Head of caudate nucleus (tissue), 42 donors: ENCODE data around the gene IGSF1.
"Not testable (repeated sequence)": the region's sequence is repeated elsewhere in the genome, so short reads cannot be mapped to it uniquely, and the experiment has no call there.

Experiments used
- DNase-seq, 42 donors: peaks; one replicate each; pipeline versions ENCODE4 v3.0.0 to v3.0.0-alpha.2; 2020 to 2021; ENCODE audit warnings: mixed read lengths in 7 of 42
- intact Hi-C: fragments of 100-400 bp; cut with DNase I; formaldehyde crosslinking; loops from one replicate; pipeline ENCODE4 v1.15.0; 2022

The IGSF1 gene

DNA sequence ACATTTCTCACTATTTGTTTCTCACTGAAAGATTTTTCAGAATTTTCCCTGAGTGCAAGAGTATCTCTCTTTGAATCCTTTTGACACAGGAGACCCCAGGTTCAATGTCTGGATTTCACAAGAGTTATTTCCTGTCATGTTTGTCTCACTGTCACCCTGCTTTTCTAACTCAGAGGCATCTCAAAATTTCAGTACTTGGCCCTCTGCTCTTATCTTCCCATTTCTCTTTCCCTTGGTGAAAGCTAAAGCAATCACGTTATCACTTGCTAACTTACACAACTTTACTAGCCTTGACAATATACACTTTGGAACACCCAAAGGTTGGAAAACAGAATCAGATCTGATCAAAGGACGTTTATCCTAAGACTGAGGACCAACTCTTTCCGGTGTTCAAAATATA, 17.3 kb downstream of the IGSF1 start:
- no peak for DNase-seq
- intact Hi-C loops, result no loop called here

DNA sequence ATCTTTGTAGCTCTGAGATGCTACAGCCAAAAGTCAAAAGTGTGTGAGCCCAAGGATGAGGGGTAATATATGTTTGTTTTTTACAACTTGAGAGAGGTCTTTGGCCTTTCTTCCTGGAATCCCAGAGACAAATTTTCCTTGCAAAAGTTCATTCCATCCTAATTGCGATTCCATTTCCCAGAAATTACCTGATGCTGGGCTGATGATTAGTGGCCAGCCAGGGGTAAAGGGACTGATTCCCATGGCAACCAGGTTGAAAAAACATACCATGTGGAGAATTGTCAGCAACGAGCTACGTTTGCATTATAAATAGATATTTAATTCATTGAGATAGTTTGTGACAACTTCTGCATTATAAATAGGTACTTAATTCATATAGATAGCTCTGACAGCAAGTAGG, 17.8 kb downstream of the IGSF1 start:
- intact Hi-C loops, result no loop called here
- no peak for DNase-seq

DNA sequence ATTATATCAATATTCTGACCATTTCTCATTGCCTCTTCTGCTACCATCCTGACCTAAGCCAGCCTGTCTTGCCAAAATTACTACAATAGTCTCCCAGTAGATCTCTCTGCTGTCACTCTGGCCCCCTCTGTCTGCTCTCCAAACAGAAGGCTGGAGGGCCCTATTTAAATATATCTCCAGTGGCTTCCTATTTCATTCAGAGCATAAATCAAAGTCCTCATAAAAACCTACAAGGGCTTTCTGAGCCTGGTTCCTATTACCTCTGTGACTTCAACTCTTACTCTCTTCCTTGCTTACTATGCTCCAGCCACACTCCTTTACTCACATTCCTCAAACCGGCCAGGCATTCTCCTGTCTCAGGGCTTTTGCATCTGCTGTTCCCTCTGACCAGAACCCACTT, 19.0 kb downstream of the IGSF1 start:
- DNase-seq, result no peak
- intact Hi-C loops, result no loop called here

DNA sequence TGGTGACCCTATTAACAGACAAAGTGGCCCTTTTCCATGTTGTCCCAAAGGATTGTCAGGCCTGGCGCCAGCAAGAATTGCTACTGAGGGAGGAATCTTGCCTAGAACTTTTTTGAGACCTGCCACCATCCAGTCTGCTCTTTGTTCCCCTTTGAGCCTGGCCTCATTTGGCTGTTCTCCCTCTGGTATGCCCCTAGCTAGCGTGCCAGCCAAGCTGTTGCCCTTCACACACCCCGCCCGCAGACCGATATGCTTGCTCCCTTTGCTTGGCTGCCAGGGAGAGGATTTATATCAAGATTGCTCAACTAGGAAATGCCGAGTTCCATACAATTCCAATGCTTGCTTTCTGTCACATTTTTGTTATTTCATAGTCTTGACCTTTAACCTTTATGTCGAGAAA, 24.4 kb downstream of the IGSF1 start:
- intact Hi-C loops, result no loop called here
- DNase-seq, result peak in 2 of 42 donors; percentile 5 to 36

DNA sequence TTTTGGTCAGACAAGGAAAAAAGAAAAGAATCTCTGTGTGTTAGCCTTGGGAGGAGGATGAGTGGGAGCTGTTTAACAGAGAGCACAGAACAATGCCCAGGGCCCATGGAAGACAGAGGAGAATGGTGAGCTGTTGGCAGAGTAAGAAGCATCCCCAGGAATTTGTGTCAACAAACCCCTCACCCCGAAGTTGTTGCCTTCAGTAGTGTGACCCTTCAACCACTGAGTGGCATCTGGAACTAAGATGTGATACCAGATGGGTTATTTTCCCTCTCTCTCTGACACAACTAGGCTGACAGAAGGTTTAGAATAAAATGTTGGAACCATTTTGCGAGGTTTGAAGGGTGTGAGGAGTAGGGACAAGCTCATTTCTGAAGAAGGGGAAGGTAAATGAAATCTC, 25.1 kb downstream of the IGSF1 start:
- intact Hi-C loops, result no loop called here
- no peak for DNase-seq

DNA sequence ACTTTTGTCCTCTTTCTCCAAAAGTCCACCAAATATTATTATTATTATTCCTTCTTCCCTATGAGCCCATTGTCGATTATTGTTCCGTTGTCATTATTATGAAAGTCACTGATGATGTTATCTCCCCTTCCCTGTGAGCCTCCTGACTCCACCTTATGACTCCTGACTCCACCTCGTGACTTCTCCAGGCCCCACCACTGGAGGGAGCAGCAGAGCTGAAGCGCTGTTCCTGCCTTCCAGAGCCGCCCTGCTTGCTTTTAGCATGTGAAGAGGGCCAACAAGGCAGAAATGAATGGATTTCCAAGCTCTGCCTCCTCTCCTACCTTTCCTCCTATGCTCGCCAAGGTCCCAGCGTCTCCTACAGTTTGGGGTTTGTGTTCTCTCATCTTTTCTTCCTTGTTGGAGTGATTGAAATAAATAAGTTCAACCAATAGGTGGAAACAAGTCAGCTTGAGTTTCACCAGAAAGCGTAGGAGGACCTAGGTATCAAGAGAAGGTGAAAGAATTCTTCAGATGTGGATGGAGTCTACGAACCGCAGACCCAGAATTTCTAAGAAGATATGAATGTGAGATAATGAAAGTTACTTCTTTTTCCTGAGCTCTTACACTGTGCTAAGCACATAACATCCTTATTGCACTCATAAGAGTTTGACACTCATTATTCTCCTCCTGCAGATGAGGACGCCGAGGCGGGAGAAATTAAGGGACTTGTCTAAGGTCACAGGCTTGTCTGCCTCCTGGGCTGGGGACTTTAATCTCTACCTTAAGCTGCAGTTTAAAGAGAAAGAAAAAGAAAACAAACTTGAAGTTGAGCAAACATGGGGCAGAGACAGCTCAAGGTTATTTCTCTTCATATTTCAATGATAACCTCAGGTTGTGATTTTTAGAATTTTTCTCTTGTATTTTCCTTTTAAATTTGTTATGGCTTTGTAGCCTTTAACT, 26.1 kb downstream of the IGSF1 start:
- peak in 4 of 42 donors; percentile 6 to 18 (median 12) for DNase-seq
- intact Hi-C loops, result no loop called here

DNA sequence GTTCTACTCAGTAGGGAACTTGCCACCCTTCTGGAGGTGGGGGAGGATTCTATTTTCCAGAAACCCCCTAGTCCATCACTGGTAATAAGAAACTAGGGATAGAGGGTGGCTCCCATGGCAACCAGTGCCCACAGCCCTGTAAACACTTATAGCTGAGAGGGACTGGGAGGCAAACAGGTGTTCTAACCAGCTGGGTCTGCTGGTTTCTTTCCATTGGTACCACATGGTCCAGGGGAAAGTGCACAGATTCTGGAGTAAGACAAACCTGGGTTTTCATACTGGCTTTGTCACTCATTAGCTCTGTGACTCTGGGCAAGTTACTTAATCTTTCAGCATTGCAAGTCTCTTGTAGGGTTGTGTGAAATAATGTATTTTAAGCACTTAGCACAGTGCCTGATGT, 26.9 kb downstream of the IGSF1 start:
- no peak for DNase-seq
- intact Hi-C loops, result no loop called here

DNA sequence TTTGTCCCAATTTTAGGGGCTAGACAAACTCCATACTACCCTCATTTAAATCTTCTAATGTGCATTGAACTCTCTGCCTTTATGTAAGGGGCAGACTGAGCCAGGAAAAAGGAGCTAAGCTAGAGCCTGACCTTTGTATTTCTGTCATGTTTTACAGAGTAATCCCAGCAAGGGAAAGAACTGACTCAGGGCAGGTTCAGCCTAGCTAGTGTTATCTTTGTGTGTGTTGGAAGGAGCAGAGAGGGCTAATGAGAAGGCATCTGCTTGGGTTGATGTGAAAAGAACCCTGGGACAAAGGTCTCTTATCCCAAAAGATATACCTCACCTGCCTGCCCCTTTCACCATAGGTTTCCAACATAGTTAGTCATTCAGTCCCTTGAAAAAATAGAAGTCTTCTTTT, 31.7 kb downstream of the IGSF1 start:
- DNase-seq, result no peak
- intact Hi-C loops, result no loop called here

DNA sequence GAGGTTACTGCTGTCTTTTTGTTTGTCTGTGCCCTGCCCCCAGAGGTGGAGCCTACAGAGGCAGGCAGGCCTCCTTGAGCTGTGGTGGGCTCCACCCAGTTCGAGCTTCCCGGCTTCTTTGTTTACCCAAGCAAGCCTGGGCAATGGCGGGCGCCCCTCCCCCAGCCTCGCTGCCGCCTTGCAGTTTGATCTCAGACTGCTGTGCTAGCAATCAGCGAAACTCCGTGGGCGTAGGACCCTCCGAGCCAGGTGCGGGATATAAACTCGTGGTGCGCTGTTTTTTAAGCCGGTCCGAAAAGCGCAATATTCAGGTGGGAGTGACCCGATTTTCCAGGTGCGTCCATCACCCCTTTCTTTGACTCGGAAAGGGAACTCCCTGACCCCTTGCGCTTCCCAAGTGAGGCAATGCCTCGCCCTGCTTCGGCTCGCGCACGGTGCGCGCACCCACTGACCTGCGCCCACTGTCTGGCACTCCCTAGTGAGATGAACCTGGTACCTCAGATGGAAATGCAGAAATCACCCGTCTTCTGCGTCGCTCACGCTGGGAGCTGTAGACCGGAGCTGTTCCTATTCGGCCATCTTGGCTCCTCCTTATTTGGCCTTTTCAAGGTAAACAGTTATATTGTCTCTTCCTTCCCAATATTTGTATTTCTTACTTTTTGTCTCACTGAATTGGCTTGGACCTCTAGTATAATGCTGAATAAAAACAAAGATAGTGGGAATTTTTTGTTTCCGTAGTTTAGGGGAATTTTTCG, 37.9 kb downstream of the IGSF1 start:
- intact Hi-C loops, result not testable (repeated sequence)

DNA sequence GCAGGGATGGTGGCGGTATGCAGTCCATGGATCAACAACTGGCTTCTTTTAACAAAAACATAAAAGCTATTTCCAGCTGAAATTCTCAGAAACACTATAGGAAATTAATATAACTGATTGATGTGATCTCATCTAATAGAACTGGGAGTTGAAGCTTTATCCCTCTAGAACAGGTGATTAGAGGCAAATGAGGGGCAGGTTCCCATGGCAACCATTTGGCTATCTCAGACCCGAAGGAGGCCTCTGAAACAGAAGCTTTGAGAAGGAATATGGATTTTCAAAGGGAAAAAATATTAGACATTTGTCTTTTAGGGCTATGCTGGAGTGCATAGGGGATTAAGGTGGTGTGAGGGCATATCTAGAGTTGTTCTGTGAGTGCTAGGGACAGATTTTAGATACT, 50.0 kb downstream of the IGSF1 start:
- no peak for DNase-seq
- intact Hi-C loops, result no loop called here

More for the DNA sequence above, 37.9 kb downstream of the IGSF1 start:
- not testable (repeated sequence) for DNase-seq

DNA sequence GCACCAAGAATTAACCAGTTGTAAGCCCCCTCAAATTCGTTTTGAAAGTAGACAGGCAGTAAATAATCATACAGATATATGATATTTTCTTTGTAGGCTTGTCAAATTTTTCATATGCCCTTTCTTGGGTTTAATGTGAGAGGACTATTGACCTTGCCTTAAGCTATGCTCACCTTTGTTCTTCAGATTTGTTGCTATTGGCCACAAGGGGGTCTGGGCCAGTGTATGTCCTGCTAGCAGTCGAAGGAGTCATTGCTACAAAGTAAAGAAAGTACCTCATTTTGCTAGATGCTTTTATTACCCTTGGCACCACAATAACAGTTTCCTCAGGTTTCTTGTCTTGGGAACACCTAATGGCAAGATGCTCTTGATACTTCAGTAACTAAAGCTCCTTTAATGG, 51.7 kb downstream of the IGSF1 start:
- intact Hi-C loops, result no loop called here
- DNase-seq, result no peak

DNA sequence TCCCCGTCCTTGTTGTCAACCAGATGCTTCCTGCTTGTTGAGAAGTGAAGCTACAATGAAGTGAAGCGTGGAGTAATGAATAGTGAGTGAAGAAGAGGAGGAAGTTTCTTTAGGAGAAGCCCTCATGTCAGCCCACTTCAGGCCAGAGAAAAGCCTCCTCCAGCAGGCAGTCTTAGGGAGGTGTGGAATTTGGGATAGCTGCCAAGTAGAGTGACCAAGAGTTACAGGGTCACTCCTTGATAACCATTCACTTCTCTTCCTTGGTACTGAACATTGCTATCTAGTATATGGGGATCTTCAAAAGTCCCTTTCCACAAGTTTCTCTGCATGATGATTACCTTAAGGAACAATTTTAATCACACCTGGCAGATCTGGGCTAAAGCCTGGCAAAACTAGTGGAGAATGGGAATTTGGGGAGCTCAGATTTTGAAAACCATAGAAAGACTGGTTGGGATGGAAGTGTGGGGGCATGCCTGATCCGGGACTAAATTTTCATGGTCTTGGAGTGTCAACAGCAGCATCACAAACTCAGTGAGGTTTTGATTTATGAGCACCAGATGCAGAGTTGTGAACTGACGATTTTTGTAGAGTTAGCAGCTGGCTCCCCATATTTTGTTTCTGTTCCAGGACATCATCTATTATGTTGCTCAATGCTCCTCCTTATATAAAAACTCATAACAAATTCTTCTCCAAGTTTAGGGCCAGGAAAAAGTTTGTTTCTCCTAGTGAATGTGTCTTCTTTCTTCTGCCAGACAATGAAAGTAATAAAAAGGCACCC, 53.1 kb downstream of the IGSF1 start:
- intact Hi-C loops, result no loop called here
- DNase-seq, result no peak

DNA sequence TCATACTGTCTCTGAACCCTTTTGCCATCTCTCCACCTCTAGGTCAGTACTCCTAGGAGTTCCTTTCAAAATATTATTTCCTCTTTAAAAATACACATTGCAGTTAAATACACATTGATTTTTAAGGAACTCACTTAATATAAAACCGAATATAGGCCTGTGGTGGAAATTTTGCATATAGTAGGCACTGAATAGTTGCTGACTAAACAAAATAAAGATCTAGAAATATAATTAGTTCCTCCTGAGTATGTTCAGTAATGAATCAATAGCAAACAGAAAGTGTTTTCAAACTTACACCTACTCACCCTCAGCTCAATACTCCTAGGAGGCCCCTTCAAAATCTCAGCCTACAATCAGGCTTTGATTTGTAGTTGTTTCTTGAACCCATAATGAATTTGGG, 61.5 kb downstream of the IGSF1 start:
- intact Hi-C loops, result no loop called here
- no peak for DNase-seq

DNA sequence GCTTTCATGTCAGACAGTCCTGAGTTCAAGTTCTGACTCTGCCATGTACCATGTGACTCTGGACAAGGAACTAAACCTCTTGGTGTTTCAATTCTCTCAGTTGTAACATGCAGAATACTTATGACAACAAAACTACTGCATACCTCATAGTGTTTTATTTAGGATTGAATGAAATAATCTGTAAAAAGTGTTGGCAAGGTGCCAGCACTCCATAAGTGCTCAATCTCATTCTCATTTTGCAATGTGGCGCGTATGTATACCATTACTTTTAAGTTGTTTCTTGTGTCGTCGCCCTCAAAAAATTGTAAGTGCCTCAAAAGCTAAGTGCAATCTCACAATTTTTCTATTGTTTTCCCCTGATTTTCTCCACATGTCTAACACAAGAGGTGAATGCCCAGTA, 62.5 kb downstream of the IGSF1 start:
- no peak for DNase-seq
- intact Hi-C loops, result no loop called here

DNA sequence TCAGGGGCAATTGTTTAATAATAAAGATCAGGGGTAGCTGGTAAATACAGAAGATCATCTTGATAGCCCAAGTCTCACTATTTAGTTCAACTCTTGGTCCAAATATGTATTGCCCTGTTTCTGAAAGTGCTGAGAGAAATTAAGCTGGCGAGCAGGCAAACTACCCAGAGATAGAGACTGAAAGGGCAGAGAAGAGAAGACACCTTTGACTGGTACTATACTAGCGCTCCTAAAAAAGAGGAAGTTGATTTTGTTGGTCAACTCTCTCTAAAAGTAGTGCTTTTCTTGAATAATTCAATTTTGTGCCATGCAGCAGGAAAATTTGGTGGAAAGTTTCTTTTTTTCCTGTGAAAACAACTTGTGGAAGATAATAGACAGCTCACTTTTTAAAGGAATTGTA, 64.0 kb downstream of the IGSF1 start:
- intact Hi-C loops, result no loop called here
- DNase-seq, result no peak
